Medulla oblongata (tissue), 1 donor: ENCODE results near the gene GEMIN2.
"Not testable (repeated sequence)": the region's sequence is repeated elsewhere in the genome, so short reads cannot be mapped to it uniquely, and the experiment has no call there.

Source experiments
- DNase-seq: peaks from one replicate; pipeline ENCODE4 v3.0.0-alpha.2; 2015; ENCODE audit errors: extremely low spot score

Gene GEMIN2

GRCh38 chr14:39109893-39110715 lies 4.0 kb upstream of the GEMIN2 start:
- no peak for DNase-seq

GRCh38 chr14:39113685-39114072 lies 444 bp upstream of the GEMIN2 start:
- DNase-seq = no peak

- DNase-seq = no peak
Measured at GRCh38 chr14:39122330-39123138, 8.4 kb downstream of the GEMIN2 start.

GRCh38 chr14:39137835-39138234 lies 23.7 kb downstream of the GEMIN2 start:
- DNase-seq = not testable (repeated sequence)

- DNase-seq = no peak
Measured at GRCh38 chr14:39138440-39138839, 24.3 kb downstream of the GEMIN2 start.

GRCh38 chr14:39140170-39140569 lies 26.0 kb downstream of the GEMIN2 start:
- DNase-seq = no peak

GRCh38 chr14:39141623-39142022 lies 27.5 kb downstream of the GEMIN2 start:
- DNase-seq = not testable (repeated sequence)

- DNase-seq = not testable (repeated sequence)
Measured at GRCh38 chr14:39143226-39143625, 29.1 kb downstream of the GEMIN2 start.

- no peak for DNase-seq
Measured at GRCh38 chr14:39145266-39145966, 31.3 kb downstream of the GEMIN2 start.

GRCh38 chr14:39154594-39155189 lies 40.6 kb downstream of the GEMIN2 start:
- DNase-seq = no peak

GRCh38 chr14:39157491-39157890 lies 43.4 kb downstream of the GEMIN2 start:
- DNase-seq = no peak

GRCh38 chr14:39158222-39158858 lies 44.2 kb downstream of the GEMIN2 start:
- DNase-seq = no peak

- DNase-seq = no peak
Measured at GRCh38 chr14:39160494-39160893, 46.4 kb downstream of the GEMIN2 start.

- DNase-seq = not testable (repeated sequence)
Measured at GRCh38 chr14:39167797-39168320, 53.7 kb downstream of the GEMIN2 start.

GRCh38 chr14:39168591-39168990 lies 54.5 kb downstream of the GEMIN2 start:
- DNase-seq = no peak

- peak; percentile 36 for DNase-seq
Measured at GRCh38 chr14:39169541-39169900, 55.4 kb downstream of the GEMIN2 start.

GRCh38 chr14:39173198-39173597 lies 59.1 kb downstream of the GEMIN2 start:
- no peak for DNase-seq

- peak; percentile 99 for DNase-seq
Measured at GRCh38 chr14:39174560-39175444, 60.7 kb downstream of the GEMIN2 start, which contains the start of gene PNN. TSS of gene PNN (plus strand) at chr14:39175254. CDS start at chr14:39175280, 26 bp downstream.

GRCh38 chr14:39175445-39176262 lies 61.5 kb downstream of the GEMIN2 start:
- DNase-seq = peak; percentile 19
